A549 treated with CORT108297 at 1 μM for 4 hours (cell line): ENCODE results near the gene BASP1. TPM values are rescaled to one million over a fixed set of nuclear protein-coding genes. Genes with fewer than 3 reads are reported as not detected.

ENCODE experiments used
- total RNA-seq: library from RNA; stranded (reverse); fragments of 200-300 nt; extraction: Qiagen RNA extraction; gene quantifications from 5 replicates; pipeline ENCODE4 v1.2.3, GENCODE V29; 2022

The BASP1 gene
- total RNA-seq = 267 to 340 TPM (median 299 TPM) in 5 replicates

DNA sequence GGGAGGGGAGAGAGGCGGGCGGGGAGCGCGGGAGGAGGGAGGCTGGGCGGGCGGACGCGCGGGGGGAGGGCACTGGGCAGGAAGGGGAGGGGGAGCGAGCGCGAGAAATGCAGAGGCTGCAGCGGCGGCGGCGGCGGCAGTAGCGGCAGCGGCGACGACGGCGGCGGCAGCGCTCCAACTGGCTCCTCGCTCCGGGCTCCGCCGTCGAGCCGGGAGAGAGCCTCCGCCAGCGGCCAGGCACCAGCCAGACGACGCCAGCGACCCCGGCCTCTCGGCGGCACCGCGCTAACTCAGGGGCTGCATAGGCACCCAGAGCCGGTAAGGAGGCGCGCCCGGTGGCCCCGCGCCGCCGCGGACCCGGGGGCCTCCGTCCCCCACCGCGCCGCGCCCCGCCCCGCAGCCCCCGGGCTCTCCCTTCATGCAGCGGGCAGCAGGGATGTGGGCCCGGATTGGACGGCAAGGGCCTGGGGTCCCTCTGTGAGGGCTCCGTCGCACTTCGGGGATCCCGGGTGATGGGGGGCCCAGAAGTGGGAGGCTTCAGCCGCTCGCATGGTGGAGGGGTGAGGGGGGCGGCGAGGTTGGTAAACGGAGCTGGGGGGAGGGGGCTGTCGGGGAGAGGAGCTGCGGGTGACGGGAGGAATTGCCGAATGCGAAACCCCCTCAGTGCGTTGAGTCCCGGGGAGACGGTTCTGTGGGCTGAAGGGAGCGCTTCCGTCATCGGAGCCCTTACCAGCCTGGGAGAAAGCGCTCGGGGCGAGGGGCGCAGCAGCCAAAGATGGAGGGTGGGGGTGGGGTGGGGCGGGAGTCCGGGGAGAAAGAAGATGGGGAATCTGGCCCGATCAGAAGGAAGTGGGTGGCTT, at the start of gene BASP1:
TSS of gene BASP1 (plus strand) at position 139 of the 860 bp plus-strand sequence. CDS start 57,586 bp downstream, outside the sequence.

